Spleen (tissue), 7 donors: ENCODE data around the gene PLCZ1.

Source experiments
- CTCF ChIP-seq, 11 experiments: fragments of 200-600 bp in 7 of 11; fragments of 450-650 bp in 4 of 11; sonication (generic) in 4 of 11; IDR thresholded peaks in 8 of 11; conservative IDR thresholded peaks in 3 of 11; 1 replicate in 7 of 11; 2 replicates in 4 of 11; pipeline versions ENCODE4 v1.4.0 to v1.8.0; 2016 to 2021; ENCODE audit warnings: antibody characterized with exemption in 11 of 11, inconsistent platforms in 4 of 11, mild to moderate bottlenecking in 1 of 11
- POLR2AphosphoS5 ChIP-seq, 3 donors: sonication (generic); formaldehyde crosslinking; IDR thresholded peaks; one replicate each; pipeline ENCODE4 v1.5.1; 2017; ENCODE audit warnings: antibody characterized with exemption in 3 of 3
- donor health status: DM: no; HTN: no; CAD: no; lungs with moderate emphysema.
- donor health status: DM: no; HTN: no; CAD: no.
- donor health status: DM: no; HTN: no; CAD: no.

- TF ChIP-seq CTCF (IDR thresholded peaks at IDR 0.05 in 8 of 11, conservative IDR thresholded peaks at IDR 0.05 in 3 of 11) (no peak), POLR2AphosphoS5 (IDR thresholded peaks at IDR 0.05) (no peak)
Measured at GRCh38 chr12:18652596-18652995, 85.2 kb downstream of the PLCZ1 start.
